ENCODE results near the gene SLC49A3.
"Not testable (repeated sequence)": the region's sequence is repeated elsewhere in the genome, so short reads cannot be mapped to it uniquely, and the experiment has no call there.

SLC49A3 gene

GRCh38 chr4:721261-722168, 32.6 kb upstream of the SLC49A3 start:
- DNase-seq = no peak

- DNase-seq = no peak
Measured at GRCh38 chr4:720111-720860, 31.3 kb upstream of the SLC49A3 start.

DNA sequence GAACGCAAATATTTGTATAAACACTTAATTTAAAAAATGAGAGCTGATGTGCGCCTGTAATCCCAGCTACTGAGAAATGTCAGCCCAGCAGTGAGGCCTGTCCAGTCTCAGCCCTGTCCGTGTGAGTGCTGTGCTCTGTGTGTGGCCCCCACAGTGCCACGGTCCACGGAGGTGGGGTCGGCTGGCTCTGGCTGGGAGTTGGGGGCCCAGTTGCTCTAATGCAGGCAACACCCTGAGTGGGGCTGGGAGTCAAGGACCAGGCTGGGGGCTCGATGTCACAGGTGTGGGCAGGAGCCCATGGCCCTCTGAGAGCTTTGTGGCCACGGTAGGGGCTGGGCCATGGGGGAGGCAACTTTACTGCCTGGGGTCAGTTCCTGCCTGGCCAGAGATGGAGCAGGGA, 29.5 kb upstream of the SLC49A3 start:
- no peak for DNase-seq

DNA sequence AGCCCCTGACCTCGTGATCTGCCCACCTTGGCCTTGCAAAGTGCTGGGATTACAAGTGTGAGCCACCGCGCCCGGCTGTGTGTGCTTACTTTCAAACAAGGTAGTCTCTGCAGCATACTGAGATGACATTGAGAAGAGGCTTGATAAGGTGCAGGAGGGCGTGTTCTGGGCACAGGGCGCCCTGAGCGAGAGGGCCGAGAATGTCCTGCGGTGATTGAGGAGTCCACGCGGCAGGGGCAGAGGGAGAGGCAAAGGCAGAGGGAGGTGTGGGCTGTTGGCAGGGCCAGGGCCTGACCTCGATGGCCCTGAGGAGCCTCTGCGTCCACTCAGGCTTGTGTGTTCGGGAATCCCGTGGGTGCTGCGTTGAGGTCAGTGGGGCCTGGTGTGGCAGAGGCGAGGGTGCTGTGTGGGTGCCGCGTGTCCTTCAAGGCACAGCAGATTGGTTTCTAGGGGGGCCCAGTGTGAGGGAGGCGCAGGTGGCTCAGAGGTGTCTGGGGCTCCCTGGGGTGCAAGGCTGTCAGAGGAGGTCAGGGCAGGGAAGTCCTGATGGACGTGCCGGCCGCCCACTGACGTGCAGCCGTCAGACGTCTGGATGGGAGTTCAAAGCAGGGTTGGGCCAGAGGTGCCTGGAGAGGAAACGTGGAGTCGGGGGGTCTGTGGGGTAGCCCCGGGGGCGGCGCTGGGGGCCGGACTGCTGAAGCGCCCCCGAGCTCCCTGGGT, 28.8 kb upstream of the SLC49A3 start:
- DNase-seq = no peak

DNA sequence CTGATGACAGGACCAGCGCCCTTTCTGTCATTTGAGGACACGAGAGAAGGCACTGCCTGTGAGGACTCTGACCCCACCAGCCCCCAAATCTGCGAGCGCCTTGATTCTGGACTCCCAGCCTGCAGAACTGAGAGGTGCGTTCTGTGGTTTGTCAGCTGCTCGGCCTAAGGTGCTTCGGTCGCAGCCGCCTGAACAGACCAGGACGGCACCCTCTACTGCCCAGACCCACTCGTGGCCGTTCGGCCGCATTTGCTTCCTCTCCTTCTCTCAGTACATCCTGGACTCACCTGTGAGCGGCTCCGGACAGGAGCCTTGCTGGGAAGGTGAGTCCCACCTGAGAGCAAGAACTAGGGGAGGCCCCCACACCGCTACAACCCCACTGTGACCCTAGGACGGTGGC, 25.1 kb upstream of the SLC49A3 start:
- DNase-seq = no peak

DNA sequence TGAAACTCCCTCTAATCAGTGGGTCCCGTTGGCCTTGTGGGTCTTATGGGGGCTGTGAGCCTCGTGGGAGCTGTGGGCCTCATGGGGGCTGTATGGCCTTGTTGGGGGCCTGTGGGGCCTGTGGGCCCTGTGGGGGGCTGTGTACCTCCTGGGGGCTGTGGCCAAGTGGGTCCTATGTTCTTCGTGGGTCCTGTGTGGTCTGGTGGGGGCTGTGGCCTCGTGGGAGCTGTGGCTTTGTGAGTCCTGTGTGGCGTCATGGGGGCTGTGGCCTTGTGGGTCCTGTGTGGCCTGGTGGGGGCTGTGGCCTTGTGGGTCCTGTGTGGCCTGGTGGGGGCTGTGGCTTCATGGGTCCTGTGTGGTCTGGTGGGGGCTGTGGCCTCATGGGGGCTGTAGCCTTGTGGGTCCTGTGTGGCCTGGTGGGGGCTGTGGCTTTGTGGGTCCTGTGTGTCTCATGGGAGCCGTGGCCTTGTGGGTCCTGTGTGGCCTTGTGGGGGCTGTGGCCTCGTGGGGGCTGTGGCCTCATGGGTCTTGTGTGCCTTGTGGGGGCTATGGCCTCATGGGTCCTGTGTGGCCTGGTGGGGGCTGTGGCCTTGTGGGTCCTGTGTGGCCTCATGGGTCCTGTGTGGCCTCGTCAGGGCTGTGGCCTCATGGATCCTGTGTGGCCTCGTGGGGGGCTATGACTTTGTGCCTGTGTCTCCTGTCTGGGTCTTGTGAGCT, 24.1 kb upstream of the SLC49A3 start:
- DNase-seq = no peak

DNA sequence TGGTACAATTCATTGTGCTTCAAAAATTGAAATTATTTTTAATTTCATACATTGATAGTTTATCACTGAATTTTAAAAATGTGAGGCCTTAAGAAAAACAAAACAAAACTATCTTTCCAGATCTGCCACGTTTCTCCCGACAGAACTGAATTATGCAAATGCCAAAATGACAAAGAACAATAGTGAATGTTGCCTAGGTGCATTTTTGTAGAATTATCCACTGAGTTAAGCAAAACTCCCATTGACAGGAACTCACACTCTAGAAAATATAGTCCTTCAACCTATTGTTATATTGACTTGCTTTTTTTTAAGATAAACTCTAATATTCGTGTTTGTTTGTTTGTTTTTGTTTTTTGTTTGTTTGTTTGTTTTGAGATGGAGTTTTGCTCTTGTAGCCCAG, 23.1 kb upstream of the SLC49A3 start:
- DNase-seq = no peak

- DNase-seq = no peak
Measured at GRCh38 chr4:710916-711315, 22.0 kb upstream of the SLC49A3 start.

DNA sequence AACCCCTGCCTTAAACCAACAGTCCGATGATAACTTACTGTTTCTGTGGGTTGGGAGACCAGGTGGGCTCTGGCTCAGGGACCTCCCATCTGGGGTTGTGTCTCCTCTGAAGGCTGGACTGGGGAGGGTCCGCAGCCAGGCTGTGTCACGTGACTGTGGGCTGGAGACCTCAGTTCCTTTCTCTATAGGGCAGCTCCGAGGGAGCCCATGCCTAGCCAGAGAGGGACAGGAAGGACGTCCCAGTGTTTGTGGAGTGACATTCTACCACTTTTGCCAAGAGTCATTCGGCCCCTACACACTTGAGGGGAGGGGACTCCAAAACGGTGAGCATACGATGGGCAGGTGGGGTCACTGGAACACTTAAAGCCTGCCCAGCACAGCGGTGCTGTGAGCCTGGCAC, 21.2 kb upstream of the SLC49A3 start:
- DNase-seq = no peak

GRCh38 chr4:709348-709747, 20.4 kb upstream of the SLC49A3 start:
- no peak for DNase-seq

GRCh38 chr4:708631-708933, 19.6 kb upstream of the SLC49A3 start:
- DNase-seq = no peak

DNA sequence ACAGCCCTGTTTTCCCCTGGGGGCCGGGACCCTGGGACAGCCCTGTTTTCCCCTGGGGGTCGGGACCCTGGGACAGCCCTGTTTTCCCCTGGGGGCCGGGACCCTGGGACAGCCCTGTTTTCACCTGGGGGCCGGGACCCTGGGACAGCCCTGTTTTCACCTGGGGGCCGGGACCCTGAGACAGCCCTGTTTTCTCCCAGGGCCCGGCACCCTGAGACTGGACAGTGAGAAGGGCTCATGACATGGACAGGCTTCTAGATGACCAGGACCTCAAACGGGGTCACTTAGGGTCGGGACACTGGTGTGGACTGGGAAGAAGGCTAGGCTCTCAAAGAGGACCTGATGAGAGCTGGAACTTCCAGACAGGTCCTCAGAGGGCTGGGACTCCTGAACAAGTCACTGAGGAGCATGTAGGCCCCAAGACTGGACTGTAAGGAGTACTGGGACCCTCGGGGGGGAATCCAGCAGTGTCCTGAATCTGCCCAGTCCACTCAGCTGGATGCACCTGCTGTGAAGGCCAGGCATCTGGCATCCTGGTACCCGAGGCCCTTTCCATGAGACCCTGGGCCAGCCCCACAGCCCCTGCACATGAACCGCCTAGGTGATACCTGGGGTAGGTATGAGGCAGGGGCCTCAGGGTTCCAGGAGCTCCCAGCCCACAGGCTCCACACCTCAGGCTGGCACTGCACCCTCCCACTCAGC, 19.1 kb upstream of the SLC49A3 start:
- DNase-seq = no peak

DNA sequence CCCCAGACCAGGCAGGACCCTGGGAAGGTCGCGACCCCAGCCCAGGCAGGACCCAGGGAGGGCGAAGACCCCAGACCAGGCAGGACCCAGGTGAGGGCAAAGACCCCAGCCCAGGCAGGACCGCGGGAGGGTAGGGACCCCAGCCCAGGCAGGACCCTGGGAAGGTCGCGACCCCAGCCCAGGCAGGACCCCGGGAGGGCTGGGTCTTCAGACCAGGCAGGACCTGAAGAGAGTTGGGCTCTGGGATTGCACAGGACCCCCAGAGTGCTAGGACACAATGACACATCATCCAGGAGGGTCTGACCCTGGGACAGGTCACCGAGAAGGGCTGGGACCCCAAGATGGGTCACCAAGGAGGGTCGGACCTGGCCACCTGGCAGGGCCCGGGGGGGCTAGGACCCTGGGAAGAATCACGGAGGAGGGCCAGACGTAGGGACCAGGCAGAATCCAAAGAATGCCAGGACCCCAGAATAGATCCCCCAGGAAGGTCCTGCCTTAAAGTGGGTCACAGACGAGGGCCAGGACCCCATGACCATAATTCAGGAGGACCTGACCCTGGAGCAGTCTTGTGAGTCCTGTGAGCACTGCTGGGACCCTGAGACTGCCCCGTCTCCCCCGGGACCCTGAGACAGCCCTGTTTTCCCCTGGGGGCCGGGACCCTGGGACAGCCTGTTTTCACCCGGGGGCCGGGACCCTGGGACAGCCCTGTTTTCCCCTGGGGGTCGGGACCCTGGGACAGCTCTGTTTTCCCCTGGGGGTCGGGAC, 18.1 kb upstream of the SLC49A3 start:
- DNase-seq = no peak

- not testable (repeated sequence) for DNase-seq
Measured at GRCh38 chr4:706083-706633, 17.2 kb upstream of the SLC49A3 start.

GRCh38 chr4:705278-706082, 16.5 kb upstream of the SLC49A3 start, which contains the start of gene PCGF3:
Gene PCGF3 (plus strand): TSS chr4:705832. CDS start chr4:733681, 27,849 bp downstream.
- peak; percentile 96 for DNase-seq

DNA sequence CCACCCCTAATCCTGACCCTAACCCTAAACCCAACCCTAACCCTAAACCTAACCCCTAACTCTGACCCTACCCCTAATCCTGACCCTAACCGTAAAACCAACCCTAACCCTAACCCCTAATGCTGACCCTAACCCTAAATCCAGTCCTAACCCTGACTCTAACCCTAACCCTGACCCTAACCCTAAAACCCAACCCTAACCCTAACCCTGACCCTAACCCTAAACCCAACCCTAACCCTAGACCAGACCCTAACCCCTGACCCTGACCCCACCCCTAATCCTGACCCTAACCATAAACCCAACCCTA, 16.0 kb upstream of the SLC49A3 start:
- no peak for DNase-seq

DNA sequence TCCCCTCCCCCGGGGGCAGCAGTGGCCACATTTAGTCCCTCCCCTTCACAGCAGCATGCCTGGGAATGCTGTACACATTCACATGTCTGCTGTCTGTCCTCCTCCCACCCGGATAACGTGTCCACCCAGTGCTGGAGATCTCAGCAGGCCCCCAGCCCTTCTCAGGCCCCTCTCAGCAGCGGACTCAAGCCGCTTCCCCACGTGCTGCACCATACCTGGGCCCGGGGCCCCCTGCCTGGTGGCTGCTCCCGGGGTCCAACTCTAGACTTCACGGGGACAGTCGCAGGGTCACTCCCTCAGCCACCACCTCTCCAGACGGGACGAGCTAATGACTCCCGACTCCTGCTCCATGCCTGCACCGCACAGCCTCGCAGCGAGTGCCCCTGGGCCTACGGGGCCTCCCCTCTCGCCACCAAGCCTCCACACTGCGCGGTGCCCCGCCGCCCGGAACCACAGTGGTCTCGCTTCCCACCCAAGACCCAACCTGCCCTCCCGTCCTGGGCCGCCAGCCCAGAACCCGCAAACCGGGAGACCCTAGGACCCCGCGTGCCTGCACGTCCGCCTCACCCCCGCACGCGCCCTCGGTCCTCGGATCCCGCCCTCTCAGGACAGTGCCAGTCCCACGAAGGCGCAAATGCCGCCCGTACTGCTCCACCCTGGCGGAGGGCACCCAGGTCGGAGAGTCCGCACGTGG, 15.4 kb upstream of the SLC49A3 start:
- DNase-seq = no peak

DNA sequence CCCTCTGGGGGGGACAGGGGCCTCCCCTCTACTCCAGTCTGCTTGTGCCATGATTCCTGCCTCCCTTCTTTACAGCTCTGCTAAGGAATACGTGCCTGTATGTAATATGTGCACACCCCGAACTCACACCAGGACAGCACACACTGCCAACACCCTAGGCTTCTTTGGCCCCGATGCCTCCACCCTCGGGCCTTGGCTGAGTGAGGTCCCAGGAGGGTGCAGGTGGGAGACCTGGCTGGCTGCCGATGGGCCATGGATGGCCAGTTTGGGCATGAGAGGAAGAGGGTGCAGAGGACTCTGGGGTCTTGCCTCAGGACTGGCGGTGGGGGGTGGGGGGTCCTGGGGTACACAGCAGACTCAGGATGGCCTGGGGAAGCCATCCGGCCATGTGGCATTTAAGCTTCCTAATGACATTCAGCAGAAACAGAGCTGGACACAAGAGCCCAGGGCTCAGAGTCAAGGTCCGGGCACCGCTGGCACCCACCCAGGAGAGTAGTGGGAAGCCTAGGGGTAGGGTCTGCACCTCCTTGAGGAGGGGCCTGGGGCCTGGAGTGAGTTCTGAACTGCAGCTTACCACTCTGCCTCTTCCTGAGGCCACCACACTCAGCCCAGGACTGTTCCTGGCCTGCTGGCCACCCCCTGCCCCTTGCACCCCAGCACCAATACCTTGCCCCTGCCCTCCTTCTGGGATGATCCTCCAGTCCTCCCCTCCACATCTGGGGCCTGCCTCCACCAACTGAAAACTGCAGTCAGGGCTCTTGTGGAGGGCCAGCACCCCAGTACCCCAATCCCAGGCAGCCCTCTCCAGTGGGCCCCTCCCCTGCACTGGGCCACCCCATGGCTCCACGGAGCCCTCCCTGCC, 14.6 kb upstream of the SLC49A3 start:
- DNase-seq = no peak

GRCh38 chr4:702618-703048, 13.7 kb upstream of the SLC49A3 start:
- no peak for DNase-seq
